Esophagus squamous epithelium (tissue), 4 donors: ENCODE results near the gene FKBP15.

ENCODE experiments used
- POLR2A ChIP-seq, 4 donors: fragments of 450-650 bp; IDR thresholded peaks; one replicate each; pipeline ENCODE4 v1.6.1; 2017; ENCODE audit warnings: antibody characterized with exemption in 4 of 4, mild to moderate bottlenecking in 4 of 4, moderate library complexity in 3 of 4
- TF ChIP-seq, protein P1 (sequence below), 6 experiments: fragments of 450-650 bp in 4 of 6; fragments of 200-600 bp in 2 of 6; sonication (generic) in 2 of 6; IDR thresholded peaks; one replicate each; pipeline ENCODE4 v1.5.1; 2016 to 2019; ENCODE audit warnings: antibody characterized with exemption in 6 of 6, mild to moderate bottlenecking in 4 of 6, moderate library complexity in 4 of 6

DNA sequence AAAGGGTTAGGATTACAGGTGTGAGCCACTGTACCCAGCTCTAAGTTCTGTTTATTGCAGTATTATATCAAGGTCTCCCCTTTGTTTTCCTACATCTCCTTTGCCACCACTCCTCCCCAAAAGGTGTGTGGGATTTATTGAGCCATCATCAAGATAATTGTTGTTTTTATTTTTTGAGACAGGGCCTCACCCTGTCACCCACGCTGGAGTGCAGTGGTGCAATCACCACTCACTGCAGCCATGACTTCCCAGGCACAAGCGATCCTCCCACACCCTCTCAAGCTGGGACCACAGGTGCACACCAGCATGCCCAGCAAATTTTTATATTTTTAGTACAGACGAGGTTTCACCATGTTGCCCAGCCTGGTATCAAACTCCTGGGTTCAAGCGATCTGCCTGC is 24.8 kb upstream of the FKBP15 start:
- TF ChIP-seq, protein P1, sequence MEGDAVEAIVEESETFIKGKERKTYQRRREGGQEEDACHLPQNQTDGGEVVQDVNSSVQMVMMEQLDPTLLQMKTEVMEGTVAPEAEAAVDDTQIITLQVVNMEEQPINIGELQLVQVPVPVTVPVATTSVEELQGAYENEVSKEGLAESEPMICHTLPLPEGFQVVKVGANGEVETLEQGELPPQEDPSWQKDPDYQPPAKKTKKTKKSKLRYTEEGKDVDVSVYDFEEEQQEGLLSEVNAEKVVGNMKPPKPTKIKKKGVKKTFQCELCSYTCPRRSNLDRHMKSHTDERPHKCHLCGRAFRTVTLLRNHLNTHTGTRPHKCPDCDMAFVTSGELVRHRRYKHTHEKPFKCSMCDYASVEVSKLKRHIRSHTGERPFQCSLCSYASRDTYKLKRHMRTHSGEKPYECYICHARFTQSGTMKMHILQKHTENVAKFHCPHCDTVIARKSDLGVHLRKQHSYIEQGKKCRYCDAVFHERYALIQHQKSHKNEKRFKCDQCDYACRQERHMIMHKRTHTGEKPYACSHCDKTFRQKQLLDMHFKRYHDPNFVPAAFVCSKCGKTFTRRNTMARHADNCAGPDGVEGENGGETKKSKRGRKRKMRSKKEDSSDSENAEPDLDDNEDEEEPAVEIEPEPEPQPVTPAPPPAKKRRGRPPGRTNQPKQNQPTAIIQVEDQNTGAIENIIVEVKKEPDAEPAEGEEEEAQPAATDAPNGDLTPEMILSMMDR (IDR thresholded peaks at IDR 0.05) = no peak
- no peak for TF ChIP-seq POLR2A (IDR thresholded peaks at IDR 0.05)
